HepG2 (cell line): ENCODE data around the gene NEK9. TPM values are rescaled to one million over a fixed set of nuclear protein-coding genes. Genes with fewer than 3 reads are reported as not detected.

Source experiments
- EP300 ChIP-seq, 3 experiments: sonication (generic) in 1 of 3; formaldehyde crosslinking in 1 of 3; IDR thresholded peaks; 2 replicates each; pipeline versions ENCODE4 v1.5.1 to v1.6.1; 2011 to 2020; ENCODE audit warnings: low read depth in 2 of 3, low read length in 2 of 3, borderline replicate concordance in 1 of 3, improper control_type of control experiment in 1 of 3, mild to moderate bottlenecking in 1 of 3, missing genetic modification reagents in 1 of 3, moderate library complexity in 1 of 3
- GLMP ChIP-seq: sonication (generic); formaldehyde crosslinking; IDR thresholded peaks from 2 replicates; pipeline ENCODE4 v1.9.0; 2021; ENCODE audit warnings: missing genetic modification reagents, mild to moderate bottlenecking, borderline replicate concordance
- HDAC2 ChIP-seq: sonication (generic); formaldehyde crosslinking; IDR thresholded peaks from 2 replicates; pipeline ENCODE4 v1.4.0; 2020; ENCODE audit warnings: missing genetic modification reagents
- KDM4B ChIP-seq: sonication (generic); formaldehyde crosslinking; IDR thresholded peaks from 2 replicates; pipeline ENCODE4 v1.4.0; 2020; ENCODE audit warnings: missing genetic modification reagents
- NFKB2 ChIP-seq: sonication (generic); formaldehyde crosslinking; IDR thresholded peaks from 2 replicates; pipeline ENCODE4 v1.4.0; 2020; ENCODE audit warnings: missing genetic modification reagents, borderline replicate concordance
- PHB2 ChIP-seq: fragments of 450-650 bp; IDR thresholded peaks from 2 replicates; pipeline ENCODE4 v1.6.1; 2018; ENCODE audit not compliant: partially characterized antibody
- U2AF2 ChIP-seq: fragments of 200-400 bp; formaldehyde crosslinking; IDR thresholded peaks from 2 replicates; pipeline ENCODE4 v1.6.1; 2017; ENCODE audit warnings: low read depth, mild to moderate bottlenecking, low read length
- YY1 ChIP-seq: IDR thresholded peaks from 2 replicates; pipeline ENCODE4 v1.6.1; 2011; ENCODE audit warnings: low read length, low read depth, moderate library complexity, mild to moderate bottlenecking; ENCODE audit not compliant: insufficient read depth, insufficient replicate concordance
- ZBTB42 ChIP-seq: sonication (generic); formaldehyde crosslinking; IDR thresholded peaks from 2 replicates; pipeline ENCODE4 v1.5.0; 2020; ENCODE audit warnings: mild to moderate bottlenecking, missing genetic modification reagents
- ZBTB49 ChIP-seq: sonication (generic); formaldehyde crosslinking; IDR thresholded peaks from 2 replicates; pipeline ENCODE4 v1.4.0; 2020; ENCODE audit warnings: missing genetic modification reagents, borderline replicate concordance
- ZMYM4 ChIP-seq: sonication (generic); formaldehyde crosslinking; IDR thresholded peaks from 2 replicates; pipeline ENCODE4 v1.8.1; 2023; ENCODE audit warnings: mild to moderate bottlenecking, missing genetic modification reagents
- ZNF549 ChIP-seq: sonication (generic); formaldehyde crosslinking; IDR thresholded peaks from 2 replicates; pipeline ENCODE4 v1.5.0; 2020; ENCODE audit warnings: missing genetic modification reagents
- ZNF850 ChIP-seq: sonication (generic); formaldehyde crosslinking; conservative IDR thresholded peaks from 2 replicates; pipeline ENCODE4 v1.9.0; 2021; ENCODE audit warnings: mild to moderate bottlenecking, missing genetic modification reagents
- polyA plus RNA-seq, 8 experiments: library from polyadenylated mRNA; depleted of rRNA in 3 of 8; stranded (reverse) in 7 of 8; unstranded in 1 of 8; fragments of >200 nt; fragmentation: Illumina TruSeq in 4 of 8; extraction: Trizol in 4 of 8; gene quantifications; 2 replicates each; pipeline versions ENCODE4 v1.2.1 to v1.2.3, GENCODE V29; 2011 to 2016; ENCODE audit warnings: low read depth in 4 of 8, missing spikeins in 1 of 8, mixed read lengths in 1 of 8; ENCODE audit not compliant: insufficient read depth in 1 of 8
- total RNA-seq, 5 experiments: library from RNA; depleted of rRNA; stranded (reverse); fragments of >200 nt; fragmentation: Illumina TruSeq; extraction: Trizol; gene quantifications; 2 replicates each; pipeline ENCODE4 v1.2.3, GENCODE V29; 2016; ENCODE audit warnings: low read depth in 1 of 5
- TF ChIP-seq, protein P1 (sequence below): sonication (generic); formaldehyde crosslinking; IDR thresholded peaks from 2 replicates; pipeline ENCODE4; 2020; ENCODE audit warnings: missing genetic modification reagents, mild to moderate bottlenecking, borderline replicate concordance
- TF ChIP-seq, protein P2 (sequence below): sonication (generic); formaldehyde crosslinking; IDR thresholded peaks from 2 replicates; pipeline ENCODE4 v1.4.0; 2020; ENCODE audit warnings: mild to moderate bottlenecking, missing genetic modification reagents
- TF ChIP-seq, protein P3 (sequence below): sonication (generic); formaldehyde crosslinking; IDR thresholded peaks from 2 replicates; pipeline ENCODE4 v1.5.1; 2020; ENCODE audit warnings: missing genetic modification reagents, mild to moderate bottlenecking, borderline replicate concordance
- TF ChIP-seq, protein P4 (sequence below): sonication (generic); formaldehyde crosslinking; IDR thresholded peaks from 2 replicates; pipeline ENCODE4 v1.4.0; 2020; ENCODE audit warnings: missing genetic modification reagents

The NEK9 gene
- total and polyA plus RNA-seq, 2 of the 13 experiments (the other 11 are each of a cell fraction or from before 2014, with no cell fraction given), result 16.5 to 27.3 TPM

GRCh38 chr14:75050852-75051555, 75.8 kb downstream of the NEK9 start, which contains the start of gene MLH3 (continued):
- TF ChIP-seq, protein P1, sequence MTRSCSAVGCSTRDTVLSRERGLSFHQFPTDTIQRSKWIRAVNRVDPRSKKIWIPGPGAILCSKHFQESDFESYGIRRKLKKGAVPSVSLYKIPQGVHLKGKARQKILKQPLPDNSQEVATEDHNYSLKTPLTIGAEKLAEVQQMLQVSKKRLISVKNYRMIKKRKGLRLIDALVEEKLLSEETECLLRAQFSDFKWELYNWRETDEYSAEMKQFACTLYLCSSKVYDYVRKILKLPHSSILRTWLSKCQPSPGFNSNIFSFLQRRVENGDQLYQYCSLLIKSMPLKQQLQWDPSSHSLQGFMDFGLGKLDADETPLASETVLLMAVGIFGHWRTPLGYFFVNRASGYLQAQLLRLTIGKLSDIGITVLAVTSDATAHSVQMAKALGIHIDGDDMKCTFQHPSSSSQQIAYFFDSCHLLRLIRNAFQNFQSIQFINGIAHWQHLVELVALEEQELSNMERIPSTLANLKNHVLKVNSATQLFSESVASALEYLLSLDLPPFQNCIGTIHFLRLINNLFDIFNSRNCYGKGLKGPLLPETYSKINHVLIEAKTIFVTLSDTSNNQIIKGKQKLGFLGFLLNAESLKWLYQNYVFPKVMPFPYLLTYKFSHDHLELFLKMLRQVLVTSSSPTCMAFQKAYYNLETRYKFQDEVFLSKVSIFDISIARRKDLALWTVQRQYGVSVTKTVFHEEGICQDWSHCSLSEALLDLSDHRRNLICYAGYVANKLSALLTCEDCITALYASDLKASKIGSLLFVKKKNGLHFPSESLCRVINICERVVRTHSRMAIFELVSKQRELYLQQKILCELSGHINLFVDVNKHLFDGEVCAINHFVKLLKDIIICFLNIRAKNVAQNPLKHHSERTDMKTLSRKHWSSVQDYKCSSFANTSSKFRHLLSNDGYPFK, result peak; percentile 41; the same call in 1 of the 2 replicates
- TF ChIP-seq ZNF850 (CRISPR knock-in tag) (no peak), U2AF2 (0 out of 2 replicates have a peak, but pooled peaks have one; percentile 71), NFKB2 (peak; percentile 93), HDAC2 (0 out of 2 replicates have a peak, but pooled peaks have one; percentile 15), PHB2 (no peak), ZBTB49 (no peak), KDM4B (CRISPR knock-in tag) (0 out of 2 replicates have a peak, but pooled peaks have one; percentile 45), ZMYM4 (0 out of 2 replicates have a peak, but pooled peaks have one; percentile 32), EP300 (IDR thresholded peaks at IDR 0.05; ENCODE audit: low read depth in 2 of 2, low read length in 2 of 2) (peak in 1 of 2 experiments; percentile 31; a peak in 1 of 4 replicates), EP300 (CRISPR knock-in tag; IDR thresholded peaks at IDR 0.05; ENCODE audit: borderline replicate concordance) (no peak), ZBTB42 (CRISPR knock-in tag) (0 out of 2 replicates have a peak, but pooled peaks have one; percentile 72), GLMP (CRISPR knock-in tag) (no peak), ZNF549 (CRISPR knock-in tag) (peak; percentile 39; the same call in 1 of the 2 replicates), YY1 (peak; percentile 31)
- TF ChIP-seq, protein P2, sequence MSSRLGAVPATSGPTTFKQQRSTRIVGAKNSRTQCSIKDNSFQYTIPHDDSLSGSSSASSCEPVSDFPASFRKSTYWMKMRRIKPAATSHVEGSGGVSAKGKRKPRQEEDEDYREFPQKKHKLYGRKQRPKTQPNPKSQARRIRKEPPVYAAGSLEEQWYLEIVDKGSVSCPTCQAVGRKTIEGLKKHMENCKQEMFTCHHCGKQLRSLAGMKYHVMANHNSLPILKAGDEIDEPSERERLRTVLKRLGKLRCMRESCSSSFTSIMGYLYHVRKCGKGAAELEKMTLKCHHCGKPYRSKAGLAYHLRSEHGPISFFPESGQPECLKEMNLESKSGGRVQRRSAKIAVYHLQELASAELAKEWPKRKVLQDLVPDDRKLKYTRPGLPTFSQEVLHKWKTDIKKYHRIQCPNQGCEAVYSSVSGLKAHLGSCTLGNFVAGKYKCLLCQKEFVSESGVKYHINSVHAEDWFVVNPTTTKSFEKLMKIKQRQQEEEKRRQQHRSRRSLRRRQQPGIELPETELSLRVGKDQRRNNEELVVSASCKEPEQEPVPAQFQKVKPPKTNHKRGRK (CRISPR knock-in tag), result no peak
- TF ChIP-seq, protein P3, sequence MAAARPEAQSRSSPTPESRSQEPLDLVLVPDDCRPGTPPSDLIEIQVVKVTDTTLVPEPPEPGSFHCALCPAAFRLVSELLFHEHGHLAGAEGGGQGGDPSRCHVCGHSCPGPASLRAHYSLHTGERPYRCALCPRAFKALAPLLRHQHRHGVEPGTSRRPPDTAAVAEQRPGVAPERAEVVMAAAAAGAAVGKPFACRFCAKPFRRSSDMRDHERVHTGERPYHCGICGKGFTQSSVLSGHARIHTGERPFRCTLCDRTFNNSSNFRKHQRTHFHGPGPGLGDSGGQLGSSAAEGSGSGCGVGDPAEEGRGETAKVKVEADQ (CRISPR knock-in tag), result peak; percentile 21; the same call in 1 of the 2 replicates
- TF ChIP-seq, protein P4, sequence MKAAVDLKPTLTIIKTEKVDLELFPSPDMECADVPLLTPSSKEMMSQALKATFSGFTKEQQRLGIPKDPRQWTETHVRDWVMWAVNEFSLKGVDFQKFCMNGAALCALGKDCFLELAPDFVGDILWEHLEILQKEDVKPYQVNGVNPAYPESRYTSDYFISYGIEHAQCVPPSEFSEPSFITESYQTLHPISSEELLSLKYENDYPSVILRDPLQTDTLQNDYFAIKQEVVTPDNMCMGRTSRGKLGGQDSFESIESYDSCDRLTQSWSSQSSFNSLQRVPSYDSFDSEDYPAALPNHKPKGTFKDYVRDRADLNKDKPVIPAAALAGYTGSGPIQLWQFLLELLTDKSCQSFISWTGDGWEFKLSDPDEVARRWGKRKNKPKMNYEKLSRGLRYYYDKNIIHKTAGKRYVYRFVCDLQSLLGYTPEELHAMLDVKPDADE (CRISPR knock-in tag), result no peak
